Measurements from ENCODE around the gene MYF6.

DNA sequence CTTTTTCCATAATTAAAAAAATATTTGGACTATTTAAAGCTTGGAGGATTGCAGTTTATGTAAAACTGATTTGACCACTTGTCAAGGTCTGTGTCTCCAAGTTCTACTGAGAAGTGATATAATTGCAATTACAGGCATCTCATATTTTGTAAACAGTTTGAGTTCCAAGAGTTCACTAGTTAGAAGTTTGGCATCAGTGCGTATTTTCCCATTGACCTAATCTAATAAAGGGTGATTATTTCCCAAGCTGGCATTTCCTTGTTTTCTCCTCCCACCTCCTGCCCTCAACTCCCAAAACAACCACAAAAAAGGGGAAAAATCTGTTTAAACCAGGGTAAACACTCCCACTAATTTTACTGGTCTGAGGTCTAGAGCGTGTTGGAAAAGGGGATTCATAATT is 3.0 kb upstream of the MYF6 start:
- TF ChIP-seq POLR2A (IDR thresholded peaks at IDR 0.05) (no peak), CTCF (IDR thresholded peaks at IDR 0.05) (no peak)

Measured in body of pancreas (tissue), 4 donors.